GM12891 (cell line): ENCODE results near the gene WDR7.

ENCODE experiments used
- POLR2A ChIP-seq: IDR thresholded peaks from 2 replicates; pipeline ENCODE4 v1.6.1; 2011; ENCODE audit warnings: low read depth, low read length, control low read depth
- POLR2AphosphoS5 ChIP-seq: IDR thresholded peaks from 2 replicates; pipeline ENCODE4 v1.6.1; 2011; ENCODE audit warnings: low read depth, low read length, control low read depth
- SPI1 ChIP-seq: IDR thresholded peaks from 2 replicates; pipeline ENCODE4 v1.6.1; 2011; ENCODE audit warnings: low read depth, low read length, control low read depth
- TAF1 ChIP-seq: IDR thresholded peaks from 2 replicates; pipeline ENCODE4 v1.6.1; 2011; ENCODE audit warnings: low read depth, low read length, control low read depth

DNA sequence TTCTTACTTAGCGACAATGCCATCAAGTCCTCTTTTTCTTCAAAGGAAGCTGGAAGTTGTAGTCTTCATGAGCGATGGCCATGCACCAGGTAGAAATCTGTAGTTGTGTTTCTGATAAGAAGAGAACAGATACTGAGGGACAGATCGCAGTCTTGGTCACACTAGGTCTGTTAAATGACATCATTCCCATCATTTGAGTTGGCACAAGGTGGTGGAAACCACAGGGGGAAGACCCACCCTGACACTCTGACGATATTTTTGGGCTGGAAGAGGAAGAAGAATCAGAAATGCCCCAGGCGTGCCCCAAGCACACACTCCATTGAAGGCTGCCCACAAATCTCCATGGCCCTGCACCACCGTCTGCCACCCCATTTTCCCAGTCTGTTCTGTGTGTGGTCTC, 406.7 kb downstream of the WDR7 start:
- TF ChIP-seq POLR2A (no peak), POLR2AphosphoS5 (no peak), TAF1 (no peak), SPI1 (peak; percentile 35; the same call in 1 of the 2 replicates)
